ENCODE data around the gene E4F1. TPM values are rescaled to one million over a fixed set of nuclear protein-coding genes. Genes with fewer than 3 reads are reported as not detected.
A peak's percentile ranks its signal among the peaks of the same experiment; 100 is the strongest.

The E4F1 gene
- total and polyA plus RNA-seq, 2 of the 13 experiments (the other 11 are each of a cell fraction or from before 2014, with no cell fraction given) = 13.8 to 19.5 TPM

- TF ChIP-seq ZNF232 (CRISPR knock-in tag; IDR thresholded peaks at IDR 0.05; ENCODE audit: borderline replicate concordance) (0 out of 2 replicates have a peak, but pooled peaks have one; percentile 31), USF2 (IDR thresholded peaks at IDR 0.05; ENCODE audit: low read depth, low read length) (no peak), USF2 (CRISPR knock-in tag; IDR thresholded peaks at IDR 0.05; ENCODE audit: borderline replicate concordance) (no peak), HNF1B (CRISPR knock-in tag; IDR thresholded peaks at IDR 0.05) (peak; percentile 55; the same call in 1 of the 2 replicates), NONO (IDR thresholded peaks at IDR 0.05) (no peak), NONO (CRISPR knock-in tag; conservative IDR thresholded peaks at IDR 0.05) (peak; percentile 34; the same call in 1 of the 2 replicates), NKX3-1 (CRISPR knock-in tag; IDR thresholded peaks at IDR 0.05) (no peak), ZNF788 (CRISPR knock-in tag; IDR thresholded peaks at IDR 0.05; ENCODE audit: borderline replicate concordance) (0 out of 2 replicates have a peak, but pooled peaks have one; percentile 20), NPAS2 (CRISPR knock-in tag; IDR thresholded peaks at IDR 0.05; ENCODE audit: borderline replicate concordance) (no peak), KMT2A (CRISPR knock-in tag; IDR thresholded peaks at IDR 0.05) (no peak), CC2D1A (CRISPR knock-in tag; IDR thresholded peaks at IDR 0.05) (no peak), ZNF18 (CRISPR knock-in tag; IDR thresholded peaks at IDR 0.05; ENCODE audit: insufficient replicate concordance) (no peak), ZNF567 (CRISPR knock-in tag; IDR thresholded peaks at IDR 0.05; ENCODE audit: borderline replicate concordance) (no peak), CBX1 (IDR thresholded peaks at IDR 0.05; ENCODE audit: low read depth) (peak; percentile 23), CCDC6 (CRISPR knock-in tag; IDR thresholded peaks at IDR 0.05) (no peak), ZMYM3 (CRISPR knock-in tag; IDR thresholded peaks at IDR 0.05) (peak; percentile 100), HOXA7 (CRISPR knock-in tag; IDR thresholded peaks at IDR 0.05) (no peak), REL (CRISPR knock-in tag; conservative IDR thresholded peaks at IDR 0.05) (no peak)
Measured at GRCh38 chr16:2194852-2195321, 28.5 kb upstream of the E4F1 start (continued).
